K562 (cell line): ENCODE measurements around the gene HPCAL1. TPM values are rescaled to one million over a fixed set of nuclear protein-coding genes. Genes with fewer than 3 reads are reported as not detected.

Experiments used
- ATF3 ChIP-seq, 2 experiments: fragments of 450-650 bp in 1 of 2; sonication (generic) in 1 of 2; formaldehyde crosslinking in 1 of 2; IDR thresholded peaks in 1 of 2; conservative IDR thresholded peaks in 1 of 2; 2 replicates each; pipeline versions ENCODE4 v1.6.1 to v1.8.1; 2016 to 2023; ENCODE audit warnings: mild to moderate bottlenecking in 2 of 2, moderate library complexity in 2 of 2, inconsistent platforms in 1 of 2, missing genetic modification reagents in 1 of 2
- ATF4 ChIP-seq: fragments of 450-650 bp; formaldehyde crosslinking; IDR thresholded peaks from 2 replicates; pipeline ENCODE4 v1.4.0; 2022; ENCODE audit warnings: mild to moderate bottlenecking, moderate library complexity
- CBFA2T2 ChIP-seq: fragments of 450-650 bp; conservative IDR thresholded peaks from 2 replicates; pipeline ENCODE4 v1.6.1; 2017; ENCODE audit warnings: mild to moderate bottlenecking
- CBFA2T3 ChIP-seq: fragments of 450-650 bp; IDR thresholded peaks from 2 replicates; pipeline ENCODE4 v1.6.1; 2017
- CSDE1 ChIP-seq, 2 experiments: fragments of 450-650 bp; IDR thresholded peaks; 2 replicates each; pipeline ENCODE4 v1.6.1; 2016; ENCODE audit warnings: mild to moderate bottlenecking in 1 of 2
- DIDO1 ChIP-seq: fragments of 450-650 bp; IDR thresholded peaks from 2 replicates; pipeline ENCODE4 v1.6.1; 2016; ENCODE audit warnings: low read depth, missing biosample characterization, missing genetic modification characterization
- DNMT1 ChIP-seq: fragments of 450-650 bp; IDR thresholded peaks from 2 replicates; pipeline ENCODE4 v1.6.1; 2016; ENCODE audit warnings: antibody characterized with exemption, mild to moderate bottlenecking
- EZH2 ChIP-seq: IDR thresholded peaks from 2 replicates; pipeline ENCODE4 v1.6.1; 2012; ENCODE audit warnings: low read depth, mild to moderate bottlenecking, inconsistent platforms, low read length, borderline replicate concordance
- GTF2B ChIP-seq: IDR thresholded peaks from 2 replicates; pipeline ENCODE4 v1.6.1; 2011; ENCODE audit not compliant: insufficient read length; ENCODE audit errors: extremely low read depth
- HEY1 ChIP-seq: fragments of 250-450 bp; sonication (Bioruptor Pico); IDR thresholded peaks from 2 replicates; pipeline ENCODE4 v1.5.0; 2020; ENCODE audit warnings: mild to moderate bottlenecking, moderate library complexity, borderline replicate concordance
- KAT7 ChIP-seq: sonication (generic); formaldehyde crosslinking; IDR thresholded peaks from 2 replicates; pipeline ENCODE4 v1.8.0; 2022; ENCODE audit warnings: missing genetic modification reagents, mild to moderate bottlenecking, borderline replicate concordance
- MEF2A ChIP-seq: IDR thresholded peaks from 2 replicates; pipeline ENCODE4 v1.6.1; 2011; ENCODE audit warnings: low read depth, mild to moderate bottlenecking, low read length, moderate library complexity; ENCODE audit not compliant: control insufficient read depth
- MEIS2 ChIP-seq: fragments of 450-650 bp; IDR thresholded peaks from 2 replicates; pipeline ENCODE4 v1.6.1; 2014; ENCODE audit warnings: mild to moderate bottlenecking; ENCODE audit not compliant: partially characterized antibody
- RFX1 ChIP-seq: fragments of 450-650 bp; IDR thresholded peaks from 2 replicates; pipeline ENCODE4 v1.6.1; 2016; ENCODE audit warnings: mild to moderate bottlenecking, moderate library complexity
- RUNX1 ChIP-seq: sonication (generic); IDR thresholded peaks from 2 replicates; pipeline ENCODE4 v1.6.1; 2016; ENCODE audit warnings: antibody characterized with exemption, low read depth
- SMAD1 ChIP-seq: fragments of 150-350 bp; IDR thresholded peaks from 2 replicates; pipeline ENCODE4 v1.6.1; 2014; ENCODE audit warnings: low read length, low read depth; ENCODE audit not compliant: partially characterized antibody
- ZBED1 ChIP-seq: IDR thresholded peaks from 2 replicates; pipeline ENCODE4 v1.6.1; 2014
- ZHX1 ChIP-seq: fragments of 150-350 bp; conservative IDR thresholded peaks from 2 replicates; pipeline ENCODE4 v1.6.1; 2014; ENCODE audit warnings: low read length
- ZNF174 ChIP-seq: fragments of 250-450 bp; sonication (Bioruptor Pico); IDR thresholded peaks from 2 replicates; pipeline ENCODE4 v1.4.0; 2020; ENCODE audit warnings: mild to moderate bottlenecking
- ZNF347 ChIP-seq: fragments of 450-650 bp; formaldehyde crosslinking; IDR thresholded peaks from 2 replicates; pipeline ENCODE4 v1.4.0; 2020; ENCODE audit warnings: low read depth, mild to moderate bottlenecking, moderate library complexity
- ZNF431 ChIP-seq: sonication (generic); formaldehyde crosslinking; IDR thresholded peaks from 2 replicates; pipeline ENCODE4 v1.8.0; 2022; ENCODE audit warnings: mild to moderate bottlenecking, missing genetic modification reagents
- ZNF436 ChIP-seq: fragments of 250-450, 450-650 bp; sonication (Bioruptor Pico); formaldehyde crosslinking; IDR thresholded peaks from 2 replicates; pipeline ENCODE4 v1.7.0; 2020; ENCODE audit warnings: mild to moderate bottlenecking
- ZNF589 ChIP-seq: fragments of 200-800 bp; sonication (Bioruptor generic); IDR thresholded peaks from 2 replicates; pipeline ENCODE4 v1.6.1; 2016; ENCODE audit warnings: low read depth, missing genetic modification characterization, missing compliant biosample characterization
- ZNF696 ChIP-seq: fragments of 250-450 bp; sonication (Bioruptor Pico); conservative IDR thresholded peaks from 2 replicates; pipeline ENCODE4 v1.4.0; 2020; ENCODE audit warnings: mild to moderate bottlenecking, moderate library complexity
- ZNF75A ChIP-seq: fragments of 450-650 bp; formaldehyde crosslinking; IDR thresholded peaks from 2 replicates; pipeline ENCODE4 v1.4.0; 2020; ENCODE audit warnings: mild to moderate bottlenecking
- polyA plus RNA-seq, 8 experiments: library from polyadenylated mRNA; depleted of rRNA in 4 of 8; stranded (reverse) in 5 of 8; unstranded in 3 of 8; fragments of >200 nt; fragmentation: Nextera tagmentation in 2 of 8; fragmentation: Illumina TruSeq in 1 of 8; extraction: Ambion mirVana in 2 of 8; extraction: Trizol in 1 of 8; gene quantifications; 2 replicates each; pipeline versions ENCODE4 v1.2.1 to v1.2.3, GENCODE V29; 2011 to 2014; ENCODE audit warnings: inconsistent platforms in 1 of 8, missing spikeins in 1 of 8
- total RNA-seq, 7 experiments: library from RNA; depleted of rRNA in 6 of 7; stranded (reverse); fragments of >200 nt in 6 of 7; fragmentation: Illumina TruSeq in 2 of 7; extraction: Trizol in 2 of 7; gene quantifications; 2 replicates each; pipeline versions ENCODE4 v1.2.1 to v1.2.3, GENCODE V29; 2011 to 2021; ENCODE audit warnings: low replicate concordance in 1 of 7

The HPCAL1 gene
- total and polyA plus RNA-seq, 9 of the 15 experiments (the other 6 are each of a cell fraction or from before 2014, with no cell fraction given): 2.7 to 65.5 (median 23.9) TPM

GRCh38 chr2:10311736-10312135 is 9.0 kb downstream of the HPCAL1 start (continued):
- TF ChIP-seq ATF4 (CRISPR knock-in tag) (no peak), RFX1 (no peak), DNMT1 (no peak), MEF2A (no peak), ZHX1 (no peak), KAT7 (CRISPR knock-in tag) (no peak), CSDE1 (IDR thresholded peaks at IDR 0.05) (no peak), CBFA2T2 (no peak), ATF3 (IDR thresholded peaks at IDR 0.05) (peak; percentile 68), ATF3 (CRISPR knock-in tag; conservative IDR thresholded peaks at IDR 0.05) (no peak), ZNF431 (CRISPR knock-in tag) (no peak), RUNX1 (no peak), HEY1 (no peak), ZNF75A (CRISPR knock-in tag) (no peak), ZBED1 (no peak), ZNF174 (CRISPR knock-in tag) (no peak), GTF2B (no peak), ZNF696 (CRISPR knock-in tag) (no peak), EZH2 (no peak), DIDO1 (tag) (no peak), SMAD1 (no peak), CBFA2T3 (no peak), ZNF347 (CRISPR knock-in tag) (no peak), MEIS2 (peak; percentile 64), ZNF589 (CRISPR knock-in tag) (no peak), ZNF436 (CRISPR knock-in tag) (no peak)
